Rectal smooth muscle tissue (tissue), 1 donor: ENCODE results near the gene CD69.

Experiments
- H3K27ac ChIP-seq: one replicate; pipeline ENCODE4 v1.7.0; 2013; ENCODE audit warnings: low read depth, low read length, inconsistent platforms
- H3K27me3 ChIP-seq: one replicate; pipeline ENCODE4 v1.7.0; 2013; ENCODE audit warnings: low read length; ENCODE audit not compliant: control insufficient read depth, insufficient read depth
- H3K36me3 ChIP-seq: one replicate; pipeline ENCODE4 v1.7.0; 2013; ENCODE audit warnings: low read length; ENCODE audit not compliant: control insufficient read depth, insufficient read depth
- H3K4me1 ChIP-seq: one replicate; pipeline ENCODE4 v1.7.0; 2013; ENCODE audit warnings: low read length; ENCODE audit not compliant: control insufficient read depth, insufficient read depth
- H3K4me3 ChIP-seq: one replicate; pipeline ENCODE4 v1.7.0; 2013; ENCODE audit warnings: low read length
- H3K9ac ChIP-seq: one replicate; pipeline ENCODE4 v1.7.0; 2013; ENCODE audit warnings: low read length

CD69 gene

GRCh38 chr12:9763025-9763424 is 2.3 kb upstream of the CD69 start:
- no peaks in the 10 kb centered on the region for H3K27me3 ChIP-seq
- H3K4me3 ChIP-seq = no peak overlapping the region
- H3K27ac ChIP-seq = no peak overlapping the region
- H3K36me3 ChIP-seq = no peaks in the 10 kb centered on the region
- H3K4me1 ChIP-seq = no peaks in the 10 kb centered on the region
- no peak overlapping the region for H3K9ac ChIP-seq

DNA sequence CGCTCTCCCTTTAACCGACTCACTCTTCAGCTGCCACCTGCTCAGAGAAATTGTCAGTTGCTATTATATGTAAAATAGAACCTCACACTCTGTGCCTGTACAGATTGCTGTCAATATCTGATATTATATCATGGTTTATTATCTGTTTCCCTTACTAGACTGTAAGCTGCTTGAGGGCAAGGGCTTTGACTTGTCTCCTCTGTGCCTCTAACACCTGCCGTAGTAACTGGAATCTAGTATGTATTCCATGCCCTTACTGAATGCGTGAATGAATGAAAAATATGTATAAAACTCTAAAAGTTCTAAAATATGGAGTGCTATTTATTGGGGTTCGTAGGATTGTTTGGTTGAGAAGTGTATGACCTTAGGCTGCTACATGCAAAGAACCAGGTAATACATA is 1.7 kb upstream of the CD69 start:
- H3K4me1 ChIP-seq = no peaks in the 10 kb centered on the region
- H3K36me3 ChIP-seq = no peaks in the 10 kb centered on the region
- H3K9ac ChIP-seq = no peak overlapping the region
- no peak overlapping the region for H3K27ac ChIP-seq
- no peak overlapping the region for H3K4me3 ChIP-seq
- H3K27me3 ChIP-seq = no peaks in the 10 kb centered on the region

- H3K9ac ChIP-seq = no peak overlapping the region
- H3K4me1 ChIP-seq = no peaks in the 10 kb centered on the region
- no peaks in the 10 kb centered on the region for H3K36me3 ChIP-seq
- H3K27me3 ChIP-seq = no peaks in the 10 kb centered on the region
- no peak overlapping the region for H3K27ac ChIP-seq
- H3K4me3 ChIP-seq = no peak overlapping the region
Observed at GRCh38 chr12:9761419-9761781, 699 bp upstream of the CD69 start.

GRCh38 chr12:9760120-9760519 is 581 bp downstream of the CD69 start:
- H3K27me3 ChIP-seq = no peaks in the 10 kb centered on the region
- H3K36me3 ChIP-seq = no peaks in the 10 kb centered on the region
- no peak overlapping the region for H3K9ac ChIP-seq
- H3K27ac ChIP-seq = no peak overlapping the region
- H3K4me3 ChIP-seq = no peak overlapping the region
- H3K4me1 ChIP-seq = no peaks in the 10 kb centered on the region

- Histone ChIP-seq H3K36me3 (no peaks in the 10 kb centered on the region), H3K27me3 (no peaks in the 10 kb centered on the region), H3K4me1 (no peaks in the 10 kb centered on the region), H3K27ac (no peak overlapping the region), H3K9ac (no peak overlapping the region), H3K4me3 (no peak overlapping the region)
Observed at GRCh38 chr12:9759694-9760093, 1.0 kb downstream of the CD69 start.

GRCh38 chr12:9758119-9758518 is 2.6 kb downstream of the CD69 start:
- Histone ChIP-seq H3K4me3 (no peak overlapping the region), H3K36me3 (no peaks in the 10 kb centered on the region), H3K9ac (no peak overlapping the region), H3K27ac (no peak overlapping the region), H3K27me3 (no peaks in the 10 kb centered on the region), H3K4me1 (no peaks in the 10 kb centered on the region)

- H3K27ac ChIP-seq = no peak overlapping the region
- no peak overlapping the region for H3K9ac ChIP-seq
- no peaks in the 10 kb centered on the region for H3K36me3 ChIP-seq
- H3K27me3 ChIP-seq = no peaks in the 10 kb centered on the region
- no peak overlapping the region for H3K4me3 ChIP-seq
- no peaks in the 10 kb centered on the region for H3K4me1 ChIP-seq
Observed at GRCh38 chr12:9757433-9758025, 3.2 kb downstream of the CD69 start.

DNA sequence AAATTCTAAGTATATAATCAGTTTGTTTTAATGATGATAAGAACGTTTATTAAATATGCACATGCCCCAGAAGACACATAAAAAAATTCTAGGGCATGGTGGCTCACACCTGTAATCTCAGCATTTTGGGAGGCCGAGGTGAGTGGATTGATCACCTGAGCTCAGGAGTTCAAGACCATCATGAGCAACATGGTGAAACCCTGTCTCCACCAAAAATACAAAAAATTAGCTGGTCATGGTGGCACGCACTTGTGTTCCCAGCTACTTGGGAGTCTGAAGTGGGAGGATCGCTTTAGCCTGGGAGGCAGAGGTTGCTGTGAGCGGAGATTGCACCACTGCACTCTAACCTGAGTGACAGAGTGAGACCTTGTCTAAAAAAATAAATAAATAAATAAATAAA is 4.0 kb downstream of the CD69 start:
- Histone ChIP-seq H3K36me3 (no peaks in the 10 kb centered on the region), H3K27ac (no peak overlapping the region), H3K4me1 (no peaks in the 10 kb centered on the region), H3K9ac (no peak overlapping the region), H3K4me3 (no peak overlapping the region), H3K27me3 (no peaks in the 10 kb centered on the region)

DNA sequence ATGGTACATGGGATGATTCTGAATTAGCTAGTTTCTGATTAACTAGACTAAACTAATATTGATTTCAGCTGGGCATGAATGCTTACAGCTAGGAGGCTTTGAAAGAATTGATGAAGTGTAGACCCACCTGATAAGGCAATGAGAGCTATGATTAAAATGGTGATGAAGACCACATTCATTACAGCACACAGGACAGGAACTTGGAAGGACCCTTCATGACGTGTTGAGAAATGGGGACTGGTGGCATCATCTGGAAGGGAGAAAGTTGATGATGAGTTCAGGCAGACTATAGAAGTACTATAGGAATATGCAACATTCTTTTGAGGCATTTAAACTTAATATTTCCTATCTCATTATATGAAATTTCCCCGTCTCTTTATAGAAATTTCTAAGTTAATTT is 4.5 kb downstream of the CD69 start:
- H3K4me3 ChIP-seq = no peak overlapping the region
- no peak overlapping the region for H3K27ac ChIP-seq
- H3K4me1 ChIP-seq = no peaks in the 10 kb centered on the region
- H3K9ac ChIP-seq = no peak overlapping the region
- H3K27me3 ChIP-seq = no peaks in the 10 kb centered on the region
- no peaks in the 10 kb centered on the region for H3K36me3 ChIP-seq

- H3K27me3 ChIP-seq = no peaks in the 10 kb centered on the region
- no peaks in the 10 kb centered on the region for H3K4me1 ChIP-seq
- no peak overlapping the region for H3K9ac ChIP-seq
- no peaks in the 10 kb centered on the region for H3K36me3 ChIP-seq
- H3K27ac ChIP-seq = no peak overlapping the region
- H3K4me3 ChIP-seq = no peak overlapping the region
Observed at GRCh38 chr12:9755567-9755966, 5.1 kb downstream of the CD69 start.

- no peaks in the 10 kb centered on the region for H3K36me3 ChIP-seq
- no peak overlapping the region for H3K4me3 ChIP-seq
- no peaks in the 10 kb centered on the region for H3K4me1 ChIP-seq
- H3K27me3 ChIP-seq = no peaks in the 10 kb centered on the region
- no peak overlapping the region for H3K9ac ChIP-seq
- H3K27ac ChIP-seq = no peak overlapping the region
Observed at GRCh38 chr12:9755035-9755434, 5.7 kb downstream of the CD69 start.

DNA sequence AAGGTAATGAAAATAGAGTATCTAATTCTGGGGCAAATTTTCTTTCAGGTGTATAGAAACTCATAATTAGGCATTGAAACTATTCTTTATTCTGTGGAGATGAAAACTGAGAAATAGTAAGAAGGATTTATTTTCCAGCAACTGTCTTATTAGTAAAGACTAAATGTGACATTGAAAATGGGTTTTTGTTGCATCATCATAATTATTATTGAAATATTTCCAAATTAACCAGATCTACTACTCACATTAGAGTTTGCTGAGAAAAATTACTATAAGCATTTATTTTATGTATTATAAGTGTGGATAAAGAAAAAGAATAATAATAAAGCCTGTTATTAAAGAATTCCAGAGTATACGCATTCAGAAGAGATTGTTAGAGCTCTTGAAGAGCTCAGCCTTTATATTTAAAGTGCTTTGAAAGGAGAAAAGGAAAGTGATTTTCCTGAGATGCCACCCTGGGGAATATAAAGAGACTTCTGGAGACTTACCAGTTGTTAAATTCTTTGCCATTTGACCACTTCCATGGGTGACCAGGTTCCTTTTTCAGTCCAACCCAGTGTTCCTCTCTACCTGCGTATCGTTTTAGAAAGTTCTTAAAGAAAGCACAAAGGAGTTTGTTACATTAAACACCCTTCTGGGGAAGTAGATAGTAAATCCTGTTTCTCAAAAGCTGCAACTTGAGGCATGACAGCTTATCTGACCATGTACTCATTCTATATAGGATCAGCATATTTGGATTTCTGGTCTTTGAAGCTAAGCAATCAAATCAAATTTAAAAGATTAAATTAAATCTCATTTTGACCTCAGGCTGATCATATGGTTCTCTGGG is 6.4 kb downstream of the CD69 start:
- Histone ChIP-seq H3K36me3 (no peaks in the 10 kb centered on the region), H3K9ac (no peak overlapping the region), H3K27ac (no peak overlapping the region), H3K4me3 (no peak overlapping the region), H3K4me1 (no peaks in the 10 kb centered on the region), H3K27me3 (no peaks in the 10 kb centered on the region)

GRCh38 chr12:9753498-9753897 is 7.2 kb downstream of the CD69 start:
- no peaks in the 10 kb centered on the region for H3K4me1 ChIP-seq
- H3K36me3 ChIP-seq = no peaks in the 10 kb centered on the region
- H3K4me3 ChIP-seq = no peak overlapping the region
- H3K9ac ChIP-seq = no peak overlapping the region
- H3K27ac ChIP-seq = no peak overlapping the region
- no peaks in the 10 kb centered on the region for H3K27me3 ChIP-seq
